Liver (tissue), 3 donors: ENCODE measurements around the gene ENC1.

ENCODE experiments used
- RAD21 ChIP-seq, 2 donors: IDR thresholded peaks; 2 replicates each; pipeline ENCODE4 v1.6.1; 2016; ENCODE audit warnings: antibody characterized with exemption in 2 of 2, mild to moderate bottlenecking in 2 of 2
- SP1 ChIP-seq: IDR thresholded peaks from 2 replicates; pipeline ENCODE4 v1.6.1; 2018; ENCODE audit warnings: antibody characterized with exemption, mild to moderate bottlenecking
- TF ChIP-seq, protein P1 (sequence below): fragments of 150-350 bp; IDR thresholded peaks from 2 replicates; pipeline ENCODE4 v1.5.1; 2017; ENCODE audit warnings: improper control_type of control experiment, low read depth, low read length; ENCODE audit not compliant: missing input control
- TF ChIP-seq, protein P2 (sequence below): IDR thresholded peaks from 2 replicates; pipeline ENCODE4 v1.6.1; 2016; ENCODE audit warnings: antibody characterized with exemption
- donor health status: healthy.
- donor health status: healthy.

DNA sequence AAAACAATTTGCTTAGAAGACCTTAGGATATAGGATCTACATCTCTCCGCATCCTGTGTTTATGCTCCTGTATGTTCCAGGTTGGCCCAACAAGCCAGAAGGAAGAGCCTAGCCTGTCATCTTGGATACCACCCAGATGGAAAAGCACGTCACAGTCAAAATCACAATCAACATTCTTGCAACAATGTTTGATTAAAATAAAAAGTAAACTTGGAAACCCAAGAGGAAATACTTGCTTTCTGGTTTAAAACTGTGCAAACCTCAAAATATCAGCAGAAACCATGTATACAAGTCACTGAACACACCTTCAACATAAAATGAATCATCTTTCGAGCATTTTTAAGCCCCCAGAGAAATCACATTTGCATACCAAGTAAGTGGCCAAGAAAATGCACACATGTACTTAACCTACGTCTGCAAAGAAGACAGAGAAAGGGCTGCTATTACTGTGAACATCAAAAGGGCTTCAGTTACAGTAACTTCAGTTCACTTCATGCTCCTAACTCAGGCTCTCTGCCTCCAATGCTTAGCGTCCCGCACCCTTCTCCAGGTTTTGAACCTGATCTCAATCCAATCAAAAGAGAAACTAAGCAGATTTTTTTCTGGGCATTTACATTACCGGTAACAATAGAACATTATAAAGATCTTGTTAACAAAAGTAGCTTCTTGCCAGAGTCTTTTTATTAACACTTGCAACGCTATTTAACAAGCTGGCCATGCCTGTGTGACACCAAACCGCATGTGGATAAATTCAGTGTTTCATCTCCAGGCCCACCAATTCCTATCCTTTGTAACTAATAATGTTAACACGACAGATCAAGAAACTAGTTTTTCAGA is 1.3 kb downstream of the ENC1 start:
- TF ChIP-seq, protein P1, sequence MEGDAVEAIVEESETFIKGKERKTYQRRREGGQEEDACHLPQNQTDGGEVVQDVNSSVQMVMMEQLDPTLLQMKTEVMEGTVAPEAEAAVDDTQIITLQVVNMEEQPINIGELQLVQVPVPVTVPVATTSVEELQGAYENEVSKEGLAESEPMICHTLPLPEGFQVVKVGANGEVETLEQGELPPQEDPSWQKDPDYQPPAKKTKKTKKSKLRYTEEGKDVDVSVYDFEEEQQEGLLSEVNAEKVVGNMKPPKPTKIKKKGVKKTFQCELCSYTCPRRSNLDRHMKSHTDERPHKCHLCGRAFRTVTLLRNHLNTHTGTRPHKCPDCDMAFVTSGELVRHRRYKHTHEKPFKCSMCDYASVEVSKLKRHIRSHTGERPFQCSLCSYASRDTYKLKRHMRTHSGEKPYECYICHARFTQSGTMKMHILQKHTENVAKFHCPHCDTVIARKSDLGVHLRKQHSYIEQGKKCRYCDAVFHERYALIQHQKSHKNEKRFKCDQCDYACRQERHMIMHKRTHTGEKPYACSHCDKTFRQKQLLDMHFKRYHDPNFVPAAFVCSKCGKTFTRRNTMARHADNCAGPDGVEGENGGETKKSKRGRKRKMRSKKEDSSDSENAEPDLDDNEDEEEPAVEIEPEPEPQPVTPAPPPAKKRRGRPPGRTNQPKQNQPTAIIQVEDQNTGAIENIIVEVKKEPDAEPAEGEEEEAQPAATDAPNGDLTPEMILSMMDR = no peak
- TF ChIP-seq, protein P2, sequence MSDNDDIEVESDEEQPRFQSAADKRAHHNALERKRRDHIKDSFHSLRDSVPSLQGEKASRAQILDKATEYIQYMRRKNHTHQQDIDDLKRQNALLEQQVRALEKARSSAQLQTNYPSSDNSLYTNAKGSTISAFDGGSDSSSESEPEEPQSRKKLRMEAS = no peak
- TF ChIP-seq RAD21 (IDR thresholded peaks at IDR 0.05) = peak; percentile 31 to 38
- TF ChIP-seq SP1 = no peak
